HFFc6 (cell line): ENCODE data around the gene ZSWIM7. TPM values are rescaled to one million over a fixed set of nuclear protein-coding genes. Genes with fewer than 3 reads are reported as not detected.
A peak's percentile ranks its signal among the peaks of the same experiment; 100 is the strongest.

Experiments
- DNase-seq: peaks from one replicate; pipeline ENCODE4 v3.0.0-alpha.2; 2018
- H3K27ac Mint-ChIP-seq: 2 replicates; pipeline ENCODE4 v1.8.0; 2020; ENCODE audit warnings: mild to moderate bottlenecking, mixed read lengths
- H3K27me3 Mint-ChIP-seq: 2 replicates; pipeline ENCODE4 v1.8.0; 2021; ENCODE audit warnings: mild to moderate bottlenecking, moderate library complexity, mixed read lengths; ENCODE audit not compliant: insufficient read depth
- H3K36me3 Mint-ChIP-seq: 2 replicates; pipeline ENCODE4 v1.8.0; 2021; ENCODE audit warnings: low read depth, mixed read lengths
- H3K4me1 Mint-ChIP-seq: 2 replicates; pipeline ENCODE4 v1.8.0; 2020; ENCODE audit warnings: low read depth, mixed read lengths
- H3K4me3 Mint-ChIP-seq: 2 replicates; pipeline ENCODE4 v1.8.0; 2020; ENCODE audit warnings: mild to moderate bottlenecking, moderate library complexity, mixed read lengths
- H3K9me3 Mint-ChIP-seq: 2 replicates; pipeline ENCODE4 v1.8.0; 2020; ENCODE audit warnings: mild to moderate bottlenecking, mixed read lengths
- CTCF ChIP-seq: fragments of 200-600 bp; sonication (generic); IDR thresholded peaks from 2 replicates; pipeline ENCODE4 v1.5.0; 2021; ENCODE audit warnings: antibody characterized with exemption, mild to moderate bottlenecking
- total RNA-seq, 6 experiments: library from RNA; stranded (reverse); fragmentation: NEBNext Ultra II Directional; extraction: Animal tissue kit (Norgen Biotek cat#: 25700); gene quantifications; 2 replicates in 1 of 6; 3 replicates in 5 of 6; pipeline ENCODE4 v1.2.3, GENCODE V29; 2021

The ZSWIM7 gene
- total RNA-seq, 6 experiments from 2014 or later: 11.4 to 17.7 (median 15.5) TPM

- Mint-ChIP-seq H3K4me3 (no peak overlapping the region), H3K9me3 (no peaks in the 10 kb centered on the region), H3K4me1 (peaks cover 36% of the 10 kb centered on the region), H3K27me3 (peaks cover 7% of the 10 kb centered on the region), H3K27ac (no peak overlapping the region), H3K36me3 (no peaks in the 10 kb centered on the region)
- TF ChIP-seq CTCF: no peak
- no peak for DNase-seq
Measured at GRCh38 chr17:15951368-15952047, 48.0 kb downstream of the ZSWIM7 start.

- H3K4me3 Mint-ChIP-seq: no peak overlapping the region
- DNase-seq: no peak
- peaks cover 24% of the 10 kb centered on the region for H3K4me1 Mint-ChIP-seq
- no peak for TF ChIP-seq CTCF
- no peaks in the 10 kb centered on the region for H3K36me3 Mint-ChIP-seq
- H3K27me3 Mint-ChIP-seq: peaks cover 11% of the 10 kb centered on the region
- H3K9me3 Mint-ChIP-seq: no peaks in the 10 kb centered on the region
- no peak overlapping the region for H3K27ac Mint-ChIP-seq
Measured at GRCh38 chr17:15947976-15948752, 51.3 kb downstream of the ZSWIM7 start.

- no peak for DNase-seq
Measured at GRCh38 chr17:15947271-15947670, 52.2 kb downstream of the ZSWIM7 start.

GRCh38 chr17:15946611-15947120 lies 52.8 kb downstream of the ZSWIM7 start:
- peaks cover 31% of the 10 kb centered on the region for H3K4me1 Mint-ChIP-seq
- H3K36me3 Mint-ChIP-seq: no peaks in the 10 kb centered on the region
- H3K4me3 Mint-ChIP-seq: no peak overlapping the region
- no peaks in the 10 kb centered on the region; the same call in 1 of the 2 replicates for H3K9me3 Mint-ChIP-seq
- TF ChIP-seq CTCF: no peak
- peaks cover 8% of the 10 kb centered on the region for H3K27me3 Mint-ChIP-seq
- no peak for DNase-seq
- no peak overlapping the region for H3K27ac Mint-ChIP-seq

More at GRCh38 chr17:15947271-15947670, 52.2 kb downstream of the ZSWIM7 start:
- TF ChIP-seq CTCF: no peak
- H3K9me3 Mint-ChIP-seq: no peaks in the 10 kb centered on the region; the same call in 1 of the 2 replicates
- no peaks in the 10 kb centered on the region for H3K36me3 Mint-ChIP-seq
- H3K27ac Mint-ChIP-seq: no peak overlapping the region
- H3K4me3 Mint-ChIP-seq: no peak overlapping the region
- H3K4me1 Mint-ChIP-seq: peaks cover 25% of the 10 kb centered on the region
- peaks cover 11% of the 10 kb centered on the region for H3K27me3 Mint-ChIP-seq

- no peak for DNase-seq
- Mint-ChIP-seq H3K27ac (no peak overlapping the region), H3K27me3 (peaks cover 9% of the 10 kb centered on the region)
Measured at GRCh38 chr17:15945527-15946191, 53.8 kb downstream of the ZSWIM7 start.

More at GRCh38 chr17:15945527-15946191, 53.8 kb downstream of the ZSWIM7 start:
- Mint-ChIP-seq H3K4me1 (peaks cover 31% of the 10 kb centered on the region), H3K4me3 (peak overlapping the region; percentile 79), H3K36me3 (no peaks in the 10 kb centered on the region; the same call in 1 of the 2 replicates), H3K9me3 (no peaks in the 10 kb centered on the region; the same call in 1 of the 2 replicates)
- TF ChIP-seq CTCF: no peak
